SK-N-SH treated with all-trans-retinoic acid at 6 μM for 48 hours (cell line): ENCODE measurements around the gene CAV3.
A peak's percentile ranks its signal among the peaks of the same experiment; 100 is the strongest.

ENCODE experiments used
- ATAC-seq: fragments of 200-7000 bp; cut with Tn5 transposase; 3 replicates; pipeline ENCODE4 v1.9.1; 2020; ENCODE audit warnings: mild to moderate bottlenecking, moderate library complexity
- ARNTL ChIP-seq: fragments of 450-650 bp; formaldehyde crosslinking; IDR thresholded peaks from 2 replicates; pipeline ENCODE4 v1.5.0; 2020; ENCODE audit warnings: low read depth, mild to moderate bottlenecking, moderate library complexity, borderline replicate concordance
- BACH2 ChIP-seq: fragments of 250-450 bp; sonication (Bioruptor Pico); IDR thresholded peaks from 2 replicates; pipeline ENCODE4 v1.9.0; 2021; ENCODE audit warnings: mild to moderate bottlenecking, borderline replicate concordance
- CREB5 ChIP-seq: fragments of 250-450 bp; sonication (Bioruptor Pico); IDR thresholded peaks from 2 replicates; pipeline ENCODE4 v1.5.1; 2020; ENCODE audit warnings: low read depth, mild to moderate bottlenecking, moderate library complexity
- ESRRG ChIP-seq: fragments of 250-450 bp; sonication (Bioruptor Pico); IDR thresholded peaks from 2 replicates; pipeline ENCODE4 v1.6.1; 2021; ENCODE audit warnings: mild to moderate bottlenecking
- GLIS3 ChIP-seq: fragments of 250-450 bp; sonication (Bioruptor Pico); IDR thresholded peaks from 2 replicates; pipeline ENCODE4 v1.5.0; 2020; ENCODE audit warnings: mild to moderate bottlenecking, moderate library complexity
- ISL1 ChIP-seq: fragments of 250-450 bp; sonication (Bioruptor Pico); IDR thresholded peaks from 2 replicates; pipeline ENCODE4 v2.1.2; 2022; ENCODE audit warnings: mild to moderate bottlenecking, moderate library complexity
- OSR1 ChIP-seq: fragments of 250-450 bp; sonication (Bioruptor Pico); IDR thresholded peaks from 2 replicates; pipeline ENCODE4 v1.8.0; 2022; ENCODE audit warnings: moderate library complexity, mild to moderate bottlenecking, inconsistent platforms
- PATZ1 ChIP-seq: fragments of 250-450 bp; sonication (Bioruptor Pico); IDR thresholded peaks from 2 replicates; pipeline ENCODE4 v1.8.0; 2020; ENCODE audit warnings: mild to moderate bottlenecking, moderate library complexity, borderline replicate concordance
- PPARA ChIP-seq: fragments of 250-450 bp; sonication (Bioruptor Pico); IDR thresholded peaks from 2 replicates; pipeline ENCODE4 v1.5.0; 2020; ENCODE audit warnings: mild to moderate bottlenecking, borderline replicate concordance
- RARB ChIP-seq: fragments of 250-450 bp; sonication (Bioruptor Pico); IDR thresholded peaks from 2 replicates; pipeline ENCODE4 v1.8.0; 2021; ENCODE audit warnings: mild to moderate bottlenecking, moderate library complexity
- SNAI2 ChIP-seq: fragments of 250-450 bp; sonication (Bioruptor Pico); IDR thresholded peaks from 2 replicates; pipeline ENCODE4 v1.5.0; 2020; ENCODE audit warnings: mild to moderate bottlenecking, moderate library complexity
- TCF4 ChIP-seq: fragments of 250-450 bp; sonication (Bioruptor Pico); IDR thresholded peaks from 2 replicates; pipeline ENCODE4 v1.8.0; 2021; ENCODE audit warnings: mild to moderate bottlenecking, moderate library complexity, borderline replicate concordance
- ZC3H10 ChIP-seq: fragments of 250-450 bp; sonication (Bioruptor Pico); IDR thresholded peaks from 2 replicates; pipeline ENCODE4 v1.5.1; 2021; ENCODE audit warnings: mild to moderate bottlenecking, moderate library complexity
- ZFP3 ChIP-seq: fragments of 250-450 bp; sonication (Bioruptor Pico); IDR thresholded peaks from 2 replicates; pipeline ENCODE4 v1.5.0; 2020; ENCODE audit warnings: mild to moderate bottlenecking, moderate library complexity
- ZFP30 ChIP-seq: fragments of 450-650 bp; formaldehyde crosslinking; IDR thresholded peaks from 2 replicates; pipeline ENCODE4 v1.5.0; 2022; ENCODE audit warnings: mild to moderate bottlenecking, moderate library complexity
- ZNF565 ChIP-seq: fragments of 450-650 bp; formaldehyde crosslinking; conservative IDR thresholded peaks from 2 replicates; pipeline ENCODE4 v1.5.0; 2020; ENCODE audit warnings: low read depth, mild to moderate bottlenecking, moderate library complexity
- ZNF70 ChIP-seq: fragments of 450-650 bp; formaldehyde crosslinking; IDR thresholded peaks from 2 replicates; pipeline ENCODE4 v1.5.0; 2020; ENCODE audit warnings: mild to moderate bottlenecking, moderate library complexity
- TF ChIP-seq, protein P1 (sequence below): fragments of 250-450 bp; sonication (Bioruptor Pico); IDR thresholded peaks from 2 replicates; pipeline ENCODE4 v1.8.0; 2021; ENCODE audit warnings: low read depth, mild to moderate bottlenecking, moderate library complexity, borderline replicate concordance
- TF ChIP-seq, protein P2 (sequence below): fragments of 250-450 bp; sonication (Bioruptor Pico); IDR thresholded peaks from 2 replicates; pipeline ENCODE4 v1.5.0; 2020; ENCODE audit warnings: mild to moderate bottlenecking, moderate library complexity

Gene CAV3

DNA sequence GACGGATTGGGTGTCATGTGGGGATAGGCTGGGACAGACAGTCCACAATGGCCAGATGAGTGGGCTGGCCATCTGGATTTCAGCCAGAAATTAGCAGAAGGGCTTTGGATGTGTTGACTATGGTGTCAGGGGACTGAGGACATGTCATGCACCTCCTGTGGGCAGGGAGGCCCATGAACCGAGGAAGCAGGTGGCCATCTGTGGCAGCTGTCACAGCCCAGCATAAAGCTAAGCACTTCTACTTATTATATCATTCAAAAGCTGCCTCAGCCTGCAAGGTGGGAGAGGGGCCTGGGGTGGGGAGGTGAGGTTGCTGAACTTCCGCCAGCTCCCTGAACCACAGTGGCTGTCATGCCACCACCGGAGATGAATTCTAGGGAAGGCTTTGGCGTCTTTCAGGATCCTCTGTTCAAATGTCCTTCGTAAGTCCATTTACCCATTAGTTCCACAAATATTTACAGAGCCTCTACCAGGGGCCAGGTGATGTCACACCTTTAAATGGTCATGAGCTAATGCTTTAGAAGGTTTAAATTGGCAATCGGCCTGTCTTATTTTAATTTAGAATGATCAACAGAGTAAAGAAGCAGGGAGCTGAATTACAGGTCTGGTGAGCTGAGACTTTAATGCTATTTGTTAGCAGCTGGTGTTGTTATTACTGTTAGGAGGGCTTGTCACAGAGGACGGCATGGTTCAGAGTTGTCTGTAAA, 23.6 kb upstream of the CAV3 start:
- no peak for ATAC-seq
- TF ChIP-seq ZFP30, result no peak
- TF ChIP-seq ISL1 (CRISPR knock-in tag), result no peak
- TF ChIP-seq, protein P1, sequence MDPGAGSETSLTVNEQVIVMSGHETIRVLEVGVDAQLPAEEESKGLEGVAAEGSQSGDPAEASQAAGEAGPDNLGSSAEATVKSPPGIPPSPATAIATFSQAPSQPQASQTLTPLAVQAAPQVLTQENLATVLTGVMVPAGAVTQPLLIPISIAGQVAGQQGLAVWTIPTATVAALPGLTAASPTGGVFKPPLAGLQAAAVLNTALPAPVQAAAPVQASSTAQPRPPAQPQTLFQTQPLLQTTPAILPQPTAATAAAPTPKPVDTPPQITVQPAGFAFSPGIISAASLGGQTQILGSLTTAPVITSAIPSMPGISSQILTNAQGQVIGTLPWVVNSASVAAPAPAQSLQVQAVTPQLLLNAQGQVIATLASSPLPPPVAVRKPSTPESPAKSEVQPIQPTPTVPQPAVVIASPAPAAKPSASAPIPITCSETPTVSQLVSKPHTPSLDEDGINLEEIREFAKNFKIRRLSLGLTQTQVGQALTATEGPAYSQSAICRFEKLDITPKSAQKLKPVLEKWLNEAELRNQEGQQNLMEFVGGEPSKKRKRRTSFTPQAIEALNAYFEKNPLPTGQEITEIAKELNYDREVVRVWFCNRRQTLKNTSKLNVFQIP (CRISPR knock-in tag), result no peak
- TF ChIP-seq GLIS3 (CRISPR knock-in tag), result no peak
- no peak for TF ChIP-seq ZNF565 (CRISPR knock-in tag)
- TF ChIP-seq SNAI2, result no peak
- TF ChIP-seq OSR1 (CRISPR knock-in tag), result no peak
- TF ChIP-seq PPARA (CRISPR knock-in tag), result no peak
- TF ChIP-seq ZC3H10 (CRISPR knock-in tag), result no peak
- TF ChIP-seq ARNTL (CRISPR knock-in tag), result no peak
- TF ChIP-seq BACH2 (CRISPR knock-in tag), result no peak
- no peak for TF ChIP-seq TCF4
- TF ChIP-seq, all 23 proteins: peak for 0

GRCh38 chr3:8712045-8712907, 21.3 kb upstream of the CAV3 start:
- ATAC-seq, result peak; percentile 52
- TF ChIP-seq SNAI2, result no peak
- TF ChIP-seq, protein P2, sequence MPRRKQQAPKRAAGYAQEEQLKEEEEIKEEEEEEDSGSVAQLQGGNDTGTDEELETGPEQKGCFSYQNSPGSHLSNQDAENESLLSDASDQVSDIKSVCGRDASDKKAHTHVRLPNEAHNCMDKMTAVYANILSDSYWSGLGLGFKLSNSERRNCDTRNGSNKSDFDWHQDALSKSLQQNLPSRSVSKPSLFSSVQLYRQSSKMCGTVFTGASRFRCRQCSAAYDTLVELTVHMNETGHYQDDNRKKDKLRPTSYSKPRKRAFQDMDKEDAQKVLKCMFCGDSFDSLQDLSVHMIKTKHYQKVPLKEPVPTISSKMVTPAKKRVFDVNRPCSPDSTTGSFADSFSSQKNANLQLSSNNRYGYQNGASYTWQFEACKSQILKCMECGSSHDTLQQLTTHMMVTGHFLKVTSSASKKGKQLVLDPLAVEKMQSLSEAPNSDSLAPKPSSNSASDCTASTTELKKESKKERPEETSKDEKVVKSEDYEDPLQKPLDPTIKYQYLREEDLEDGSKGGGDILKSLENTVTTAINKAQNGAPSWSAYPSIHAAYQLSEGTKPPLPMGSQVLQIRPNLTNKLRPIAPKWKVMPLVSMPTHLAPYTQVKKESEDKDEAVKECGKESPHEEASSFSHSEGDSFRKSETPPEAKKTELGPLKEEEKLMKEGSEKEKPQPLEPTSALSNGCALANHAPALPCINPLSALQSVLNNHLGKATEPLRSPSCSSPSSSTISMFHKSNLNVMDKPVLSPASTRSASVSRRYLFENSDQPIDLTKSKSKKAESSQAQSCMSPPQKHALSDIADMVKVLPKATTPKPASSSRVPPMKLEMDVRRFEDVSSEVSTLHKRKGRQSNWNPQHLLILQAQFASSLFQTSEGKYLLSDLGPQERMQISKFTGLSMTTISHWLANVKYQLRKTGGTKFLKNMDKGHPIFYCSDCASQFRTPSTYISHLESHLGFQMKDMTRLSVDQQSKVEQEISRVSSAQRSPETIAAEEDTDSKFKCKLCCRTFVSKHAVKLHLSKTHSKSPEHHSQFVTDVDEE, result no peak
- TF ChIP-seq, protein P1 (CRISPR knock-in tag), result no peak
- no peak for TF ChIP-seq ZNF565 (CRISPR knock-in tag)
- no peak for TF ChIP-seq PPARA (CRISPR knock-in tag)
- TF ChIP-seq TCF4, result no peak
- no peak for TF ChIP-seq ZFP30
- no peak for TF ChIP-seq CREB5 (CRISPR knock-in tag)
- TF ChIP-seq BACH2 (CRISPR knock-in tag), result no peak
- no peak for TF ChIP-seq PATZ1
- no peak for TF ChIP-seq RARB
- no peak for TF ChIP-seq ARNTL (CRISPR knock-in tag)
- no peak for TF ChIP-seq GLIS3 (CRISPR knock-in tag)
- TF ChIP-seq ISL1 (CRISPR knock-in tag), result no peak
- no peak for TF ChIP-seq ZC3H10 (CRISPR knock-in tag)
- no peak for TF ChIP-seq ESRRG

- ATAC-seq, result no peak
- TF ChIP-seq PATZ1, result no peak
- TF ChIP-seq TCF4, result no peak
- TF ChIP-seq ESRRG, result no peak
- no peak for TF ChIP-seq GLIS3 (CRISPR knock-in tag)
- TF ChIP-seq ZFP3 (CRISPR knock-in tag), result no peak
- TF ChIP-seq ZFP30, result no peak
- no peak for TF ChIP-seq ZNF70
- TF ChIP-seq, all 23 proteins: peak for 0
Measured at GRCh38 chr3:8712908-8713255, 20.7 kb upstream of the CAV3 start.
